Mucosa of rectum (tissue), 2 donors: ENCODE measurements around the gene STK17A.
"Not testable (repeated sequence)": the region's sequence is repeated elsewhere in the genome, so short reads cannot be mapped to it uniquely, and the experiment has no call there.

Experiments
- H3K27ac ChIP-seq, 2 donors: one replicate each; pipeline ENCODE4 v1.7.0; 2013; ENCODE audit warnings: inconsistent platforms in 2 of 2, low read depth in 2 of 2, low read length in 2 of 2
- H3K27me3 ChIP-seq, 2 donors: one replicate each; pipeline ENCODE4 v1.7.0; 2013; ENCODE audit warnings: low read length in 2 of 2; ENCODE audit not compliant: control insufficient read depth in 2 of 2, insufficient read depth in 2 of 2
- H3K36me3 ChIP-seq, 2 donors: one replicate each; pipeline ENCODE4 v1.7.0; 2013; ENCODE audit warnings: low read length in 2 of 2; ENCODE audit not compliant: control insufficient read depth in 2 of 2, insufficient read depth in 2 of 2
- H3K4me1 ChIP-seq, 2 donors: one replicate each; pipeline ENCODE4 v1.7.0; 2013; ENCODE audit warnings: low read length in 2 of 2, mild to moderate bottlenecking in 1 of 2; ENCODE audit not compliant: control insufficient read depth in 2 of 2, insufficient read depth in 2 of 2
- H3K4me3 ChIP-seq, 2 donors: one replicate each; pipeline ENCODE4 v1.7.0; 2013; ENCODE audit warnings: low read length in 2 of 2
- H3K9ac ChIP-seq, 2 donors: one replicate each; pipeline ENCODE4 v1.7.0; 2013; ENCODE audit warnings: low read length in 2 of 2, low read depth in 1 of 2, mild to moderate bottlenecking in 1 of 2
- H3K9me3 ChIP-seq, 2 donors: one replicate each; pipeline ENCODE4 v1.7.0; 2013; ENCODE audit warnings: low read length in 2 of 2; ENCODE audit not compliant: control insufficient read depth in 2 of 2
- donor health status: healthy.
- donor health status: Normal muscosa, but diverticular disease.

The STK17A gene

GRCh38 chr7:43616977-43617376 is 34.1 kb downstream of the STK17A start:
- H3K27me3 ChIP-seq: no peaks in the 10 kb centered on the region
- H3K27ac ChIP-seq: no peak overlapping the region
- peaks cover under 1 to 3% of the 10 kb centered on the region in 2 donors for H3K4me1 ChIP-seq

DNA sequence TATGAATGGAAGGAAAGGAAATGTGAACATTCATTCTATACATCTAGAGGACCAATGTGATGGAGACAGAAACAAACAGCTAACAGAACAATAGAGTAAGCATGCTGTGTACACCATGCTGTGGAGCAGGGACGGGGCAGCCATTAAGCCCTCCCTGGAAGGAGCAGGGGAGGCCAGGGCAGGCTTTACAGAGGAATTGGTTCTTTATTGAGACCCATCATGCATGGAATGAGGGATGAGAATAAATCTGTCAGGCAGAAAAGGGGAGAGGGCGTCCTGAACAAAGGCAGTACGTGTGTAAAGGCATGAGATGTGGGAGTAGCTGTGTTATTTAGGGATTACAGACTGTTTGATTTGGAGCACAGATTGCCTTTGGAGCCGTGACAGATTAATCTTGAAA is 35.2 kb downstream of the STK17A start:
- H3K9ac ChIP-seq: no peak overlapping the region
- H3K4me1 ChIP-seq: peaks cover 3% of the 10 kb centered on the region in 2 donors
- no peak overlapping the region for H3K27ac ChIP-seq
- H3K4me3 ChIP-seq: no peak overlapping the region
- peaks cover 10 to 20% of the 10 kb centered on the region in 2 donors for H3K36me3 ChIP-seq
- no peaks in the 10 kb centered on the region for H3K9me3 ChIP-seq
- H3K27me3 ChIP-seq: no peaks in the 10 kb centered on the region

More at GRCh38 chr7:43616977-43617376, 34.1 kb downstream of the STK17A start:
- H3K9ac ChIP-seq: no peak overlapping the region
- H3K9me3 ChIP-seq: no peaks in the 10 kb centered on the region
- H3K36me3 ChIP-seq: peaks cover 12 to 20% of the 10 kb centered on the region in 2 donors
- H3K4me3 ChIP-seq: no peak overlapping the region

- no peak overlapping the region for H3K9ac ChIP-seq
- H3K4me1 ChIP-seq: peaks cover 0 to 3% of the 10 kb centered on the region in 2 donors
- H3K9me3 ChIP-seq: no peaks in the 10 kb centered on the region
- no peaks in the 10 kb centered on the region for H3K27me3 ChIP-seq
- no peak overlapping the region for H3K27ac ChIP-seq
- no peak overlapping the region for H3K4me3 ChIP-seq
- H3K36me3 ChIP-seq: peaks cover 15 to 20% of the 10 kb centered on the region in 2 donors
These were observed 36.5 kb downstream of the STK17A start for GRCh38 chr7:43619213-43620012.

DNA sequence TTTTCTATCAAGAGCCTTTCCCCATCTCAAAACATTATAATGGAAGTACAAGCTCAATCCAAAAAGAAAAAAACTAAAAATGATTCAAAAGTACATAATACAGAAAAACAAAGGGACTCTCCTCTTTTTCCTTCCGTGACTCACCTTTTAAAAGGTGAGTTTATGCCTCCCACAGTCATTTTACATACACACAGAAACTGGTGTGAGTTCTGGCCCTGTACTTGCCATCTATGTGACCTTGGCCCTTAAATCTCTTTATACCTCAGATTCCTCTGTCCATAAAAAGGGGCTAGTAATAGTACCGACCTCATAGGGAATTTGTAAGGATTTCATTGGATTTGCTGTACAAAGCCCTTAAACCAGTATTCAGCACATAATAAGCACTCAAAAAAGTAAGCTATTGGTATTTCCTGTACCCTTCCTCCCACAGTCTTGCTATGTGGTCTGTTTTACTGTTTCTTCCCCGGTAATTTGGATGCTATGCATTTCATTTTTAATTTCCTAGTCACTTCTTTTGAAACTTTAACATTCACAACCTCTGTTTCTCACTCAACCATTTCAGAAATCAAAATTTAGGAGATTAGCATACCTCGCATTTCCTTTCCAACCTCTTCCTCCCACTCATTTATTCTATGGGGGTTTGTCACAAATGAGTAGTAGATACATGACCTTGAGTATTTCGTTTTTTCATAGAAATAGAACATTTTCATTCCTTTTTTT is 39.0 kb downstream of the STK17A start:
- Histone ChIP-seq H3K4me1 (peaks cover 0 to 5% of the 10 kb centered on the region in 2 donors), H3K36me3 (peaks cover 21 to 27% of the 10 kb centered on the region in 2 donors), H3K27ac (no peak overlapping the region), H3K27me3 (no peaks in the 10 kb centered on the region), H3K4me3 (no peak overlapping the region), H3K9me3 (no peaks in the 10 kb centered on the region), H3K9ac (no peak overlapping the region)

- Histone ChIP-seq H3K27me3 (no peaks in the 10 kb centered on the region), H3K9me3 (no peaks in the 10 kb centered on the region), H3K4me3 (no peak overlapping the region), H3K9ac (no peak overlapping the region), H3K27ac (no peak overlapping the region), H3K4me1 (peaks cover 0 to 5% of the 10 kb centered on the region in 2 donors), H3K36me3 (peaks cover 13 to 27% of the 10 kb centered on the region in 2 donors)
These were observed 41.2 kb downstream of the STK17A start for GRCh38 chr7:43624156-43624555.

DNA sequence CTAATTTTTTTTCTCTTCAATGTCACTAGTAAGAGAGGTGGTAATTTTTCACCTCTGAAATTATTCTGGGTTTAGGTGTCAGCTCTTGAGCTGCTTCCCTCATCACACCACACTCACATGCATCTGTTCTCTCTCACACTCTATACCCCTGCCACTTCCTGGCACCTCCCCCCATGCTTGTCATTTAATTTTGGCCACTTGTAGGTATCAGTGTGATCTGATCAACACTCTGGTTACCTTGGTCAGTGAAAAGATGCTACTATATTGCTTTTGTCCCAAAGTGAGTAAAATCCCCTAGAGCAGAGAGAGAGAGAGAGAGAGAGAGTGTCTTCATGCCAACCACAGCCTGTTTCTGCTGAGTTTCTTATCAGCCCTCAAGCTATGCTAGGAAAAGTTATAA is 42.5 kb downstream of the STK17A start:
- peaks cover 0 to 5% of the 10 kb centered on the region in 2 donors for H3K4me1 ChIP-seq
- no peak overlapping the region for H3K9ac ChIP-seq
- H3K36me3 ChIP-seq: peaks cover 7 to 27% of the 10 kb centered on the region in 2 donors
- H3K27me3 ChIP-seq: no peaks in the 10 kb centered on the region
- H3K27ac ChIP-seq: no peak overlapping the region
- H3K4me3 ChIP-seq: no peak overlapping the region
- H3K9me3 ChIP-seq: no peaks in the 10 kb centered on the region

DNA sequence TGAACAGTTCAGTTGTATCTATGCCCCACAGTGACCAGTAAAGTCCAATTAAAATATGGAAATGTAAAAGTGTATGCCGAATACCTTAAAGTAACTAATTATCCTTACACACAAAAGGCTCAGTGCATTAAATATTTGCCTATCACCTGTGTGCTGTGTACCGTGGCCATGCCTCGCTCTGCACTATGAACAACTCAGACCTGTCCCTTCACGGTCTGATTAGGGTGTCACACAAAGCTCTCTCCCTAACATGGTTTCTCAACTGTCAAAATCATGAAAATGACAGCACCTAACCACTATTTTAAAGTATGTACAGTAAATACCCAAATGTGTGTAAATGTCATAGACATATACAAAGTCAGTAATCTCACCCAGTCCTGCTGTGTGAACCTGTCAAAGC is 43.1 kb downstream of the STK17A start:
- Histone ChIP-seq H3K9me3 (no peaks in the 10 kb centered on the region), H3K4me1 (peaks cover 0 to 5% of the 10 kb centered on the region in 2 donors), H3K9ac (peak overlapping the region in 1 of 2 donors; percentile 9), H3K27me3 (no peaks in the 10 kb centered on the region), H3K36me3 (peaks cover 7 to 27% of the 10 kb centered on the region in 2 donors), H3K4me3 (no peak overlapping the region), H3K27ac (no peak overlapping the region)

DNA sequence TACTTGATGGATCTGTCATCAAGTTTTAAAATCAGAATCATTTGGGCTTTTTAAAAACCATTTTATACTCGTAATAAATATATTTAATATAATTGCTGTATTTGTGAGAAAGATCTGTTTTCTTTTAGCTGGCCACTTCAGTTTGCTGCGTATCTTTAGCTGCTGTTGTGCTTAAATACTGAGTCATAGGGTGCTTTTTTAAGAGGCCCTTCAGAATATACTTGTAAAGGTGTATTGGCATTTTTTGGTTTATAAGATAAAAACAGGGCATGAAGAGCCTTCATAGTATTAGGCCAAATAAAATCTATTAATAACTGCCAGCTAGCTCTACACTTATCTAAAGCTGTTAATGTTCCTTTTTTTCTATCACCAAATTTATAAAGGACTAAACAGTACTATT is 43.8 kb downstream of the STK17A start:
- Histone ChIP-seq H3K9ac (no peak overlapping the region), H3K4me1 (peaks cover 0 to 5% of the 10 kb centered on the region in 2 donors), H3K36me3 (peaks cover 7 to 27% of the 10 kb centered on the region in 2 donors)

GRCh38 chr7:43627798-43628197 is 44.9 kb downstream of the STK17A start:
- H3K36me3 ChIP-seq: peaks cover 7 to 27% of the 10 kb centered on the region in 2 donors

More for the DNA sequence above, 43.8 kb downstream of the STK17A start:
- no peak overlapping the region for H3K4me3 ChIP-seq
- H3K27ac ChIP-seq: no peak overlapping the region
- H3K27me3 ChIP-seq: no peaks in the 10 kb centered on the region
- no peaks in the 10 kb centered on the region for H3K9me3 ChIP-seq

GRCh38 chr7:43628431-43628830 is 45.5 kb downstream of the STK17A start:
- Histone ChIP-seq H3K4me1 (peaks cover 0 to 2% of the 10 kb centered on the region in 2 donors), H3K36me3 (peaks cover 7 to 27% of the 10 kb centered on the region in 2 donors), H3K9ac (no peak overlapping the region), H3K9me3 (no peaks in the 10 kb centered on the region), H3K27me3 (no peaks in the 10 kb centered on the region), H3K27ac (no peak overlapping the region), H3K4me3 (no peak overlapping the region)

More at GRCh38 chr7:43627798-43628197, 44.9 kb downstream of the STK17A start:
- H3K4me1 ChIP-seq, H3K9ac ChIP-seq, H3K9me3 ChIP-seq, H3K27ac ChIP-seq, H3K4me3 ChIP-seq, H3K27me3 ChIP-seq: not testable (repeated sequence)
